GM23248 (cell line): Measurements from ENCODE around the gene CDH13. TPM values are rescaled to one million over a fixed set of nuclear protein-coding genes. Genes with fewer than 3 reads are reported as not detected.

Source experiments
- DNase-seq: peaks from one replicate; pipeline ENCODE4 v3.0.0-alpha.2; 2015
- H2AFZ ChIP-seq: fragments of 200-600 bp; sonication (generic); 2 replicates; pipeline ENCODE4 v1.6.1; 2016; ENCODE audit warnings: antibody characterized with exemption
- H3F3A ChIP-seq: fragments of 200-600 bp; sonication (generic); 2 replicates; pipeline ENCODE4 v1.6.1; 2016; ENCODE audit warnings: mild to moderate bottlenecking, antibody characterized with exemption, mixed run types; ENCODE audit not compliant: insufficient read depth
- H3K27ac ChIP-seq: fragments of 200-600 bp; sonication (generic); 2 replicates; pipeline ENCODE4 v1.5.1; 2016; ENCODE audit warnings: mild to moderate bottlenecking
- H3K27me3 ChIP-seq: fragments of 200-600 bp; sonication (generic); replicated peaks from 2 replicates; pipeline ENCODE4 v1.6.1; 2016; ENCODE audit warnings: mild to moderate bottlenecking; ENCODE audit not compliant: insufficient read depth
- H3K36me3 ChIP-seq: fragments of 200-600 bp; sonication (generic); 2 replicates; pipeline ENCODE4 v1.6.1; 2016; ENCODE audit warnings: low read depth, mild to moderate bottlenecking
- H3K4me1 ChIP-seq: fragments of 200-600 bp; sonication (generic); 2 replicates; pipeline ENCODE4 v1.6.1; 2016; ENCODE audit warnings: mild to moderate bottlenecking; ENCODE audit not compliant: insufficient read depth
- H3K4me2 ChIP-seq: fragments of 200-600 bp; sonication (generic); one replicate; pipeline ENCODE4 v1.6.1; 2016; ENCODE audit warnings: mild to moderate bottlenecking; ENCODE audit not compliant: unreplicated experiment
- H3K4me3 ChIP-seq: fragments of 200-600 bp; sonication (generic); 2 replicates; pipeline ENCODE4 v1.5.1; 2016; ENCODE audit warnings: mild to moderate bottlenecking
- H3K79me2 ChIP-seq: fragments of 200-600 bp; sonication (generic); 2 replicates; pipeline ENCODE4 v1.6.1; 2016; ENCODE audit warnings: mild to moderate bottlenecking; ENCODE audit not compliant: insufficient read depth
- H3K9ac ChIP-seq: fragments of 200-600 bp; sonication (generic); 2 replicates; pipeline ENCODE4 v1.6.1; 2016; ENCODE audit warnings: mild to moderate bottlenecking
- H3K9me2 ChIP-seq: fragments of 200-600 bp; sonication (generic); 2 replicates; pipeline ENCODE4 v1.6.1; 2016; ENCODE audit warnings: mixed run types, mild to moderate bottlenecking, moderate library complexity; ENCODE audit not compliant: insufficient read depth
- H3K9me3 ChIP-seq: fragments of 200-600 bp; sonication (generic); one replicate; pipeline ENCODE4 v1.6.1; 2017; ENCODE audit warnings: low read depth
- H4K20me1 ChIP-seq: fragments of 200-600 bp; sonication (generic); 2 replicates; pipeline ENCODE4 v1.6.0; 2016; ENCODE audit not compliant: insufficient read depth
- EZH2 ChIP-seq: fragments of 200-600 bp; sonication (generic); IDR thresholded peaks from 2 replicates; pipeline ENCODE4 v1.6.1; 2018; ENCODE audit warnings: antibody characterized with exemption, mild to moderate bottlenecking; ENCODE audit not compliant: insufficient read depth, poor library complexity, severe bottlenecking
- EZH2phosphoT487 ChIP-seq: fragments of 200-600 bp; sonication (generic); IDR thresholded peaks from 2 replicates; pipeline ENCODE4 v1.6.1; 2018; ENCODE audit warnings: antibody characterized with exemption, moderate library complexity, mild to moderate bottlenecking, low read depth; ENCODE audit not compliant: insufficient read depth
- WGBS, 2 experiments: methylation state at CpG; one replicate each; pipeline ENCODE4 v1.1.6; 2015 to 2017; ENCODE audit warnings: low lambda C conversion rate in 2 of 2, low coverage in 1 of 2; ENCODE audit errors: missing lambda C conversion rate in 2 of 2; 5-methylcytosine and 5-hydroxymethylcytosine counted together
- in situ Hi-C: fragments of 300-500 bp; cut with MboI; formaldehyde crosslinking; loops from 2 replicates; pipeline ENCODE4 v1.15.0; 2020
- polyA plus RNA-seq: library from polyadenylated mRNA; unstranded; fragments of >200 nt; fragmentation: Nextera tagmentation; extraction: Ambion mirVana; gene quantifications from 2 replicates; pipeline ENCODE4 v1.2.1, GENCODE V29; 2016
- total RNA-seq: library from RNA; depleted of rRNA; stranded (reverse); fragments of >200 nt; shearing (Covaris generic); gene quantifications from 2 replicates; pipeline ENCODE4 v1.2.3, GENCODE V29; 2014

CDH13 gene
- total and polyA plus RNA-seq, 2 experiments from 2014 or later, result 51.0 to 52.8 TPM

GRCh38 chr16:82713778-82714177 lies 87.0 kb downstream of the CDH13 start:
- TF ChIP-seq EZH2phosphoT487 (no peak), EZH2 (no peak)
- no peak for DNase-seq
- Histone ChIP-seq H3K27ac (no peak overlapping the region), H2AFZ (no peak overlapping the region), H3K4me2 (no peak overlapping the region), H3K9me2 (no peaks in the 10 kb centered on the region), H3K9me3 (no peaks in the 10 kb centered on the region), H4K20me1 (no peaks in the 10 kb centered on the region), H3K27me3 (no peaks in the 10 kb centered on the region), H3K4me1 (peaks cover 13% of the 10 kb centered on the region), H3F3A (peaks cover 12% of the 10 kb centered on the region; the same call in 1 of the 2 replicates), H3K36me3 (no peaks in the 10 kb centered on the region), H3K4me3 (no peak overlapping the region), H3K9ac (no peak overlapping the region), H3K79me2 (no peaks in the 10 kb centered on the region; the same call in 1 of the 2 replicates)
- in situ Hi-C loops, result no loop called here
- 78 to 89% methylated on average over 4 of the region's 4 CpGs for WGBS, 2 experiments

GRCh38 chr16:82715160-82715559 lies 88.4 kb downstream of the CDH13 start:
- Histone ChIP-seq H3K9me3 (no peaks in the 10 kb centered on the region), H3K9me2 (no peaks in the 10 kb centered on the region), H3K79me2 (no peaks in the 10 kb centered on the region), H4K20me1 (no peaks in the 10 kb centered on the region), H3K4me1 (peaks cover 13% of the 10 kb centered on the region), H3F3A (peaks cover 12% of the 10 kb centered on the region; the same call in 1 of the 2 replicates), H3K4me2 (no peak overlapping the region), H2AFZ (no peak overlapping the region), H3K27me3 (no peaks in the 10 kb centered on the region), H3K9ac (no peak overlapping the region), H3K27ac (no peak overlapping the region), H3K4me3 (no peak overlapping the region), H3K36me3 (no peaks in the 10 kb centered on the region)
- no peak for DNase-seq
- WGBS, 2 experiments, result 87 to 94% methylated on average over 8 of the region's 8 CpGs
- TF ChIP-seq EZH2, result no peak
- TF ChIP-seq EZH2phosphoT487, result no peak
- in situ Hi-C loops, result no loop called here

GRCh38 chr16:82715833-82716232 lies 89.1 kb downstream of the CDH13 start:
- Histone ChIP-seq H2AFZ (peak overlapping the region; percentile 20; the same call in 1 of the 2 replicates), H4K20me1 (no peaks in the 10 kb centered on the region), H3K27ac (no peak overlapping the region), H3F3A (peaks cover 12% of the 10 kb centered on the region; the same call in 1 of the 2 replicates), H3K36me3 (no peaks in the 10 kb centered on the region), H3K9me2 (no peaks in the 10 kb centered on the region), H3K27me3 (no peaks in the 10 kb centered on the region), H3K79me2 (no peaks in the 10 kb centered on the region), H3K4me3 (no peak overlapping the region), H3K9me3 (no peaks in the 10 kb centered on the region), H3K4me2 (peak overlapping the region; percentile 7), H3K9ac (no peak overlapping the region), H3K4me1 (peaks cover 13% of the 10 kb centered on the region)
- TF ChIP-seq EZH2phosphoT487, result no peak
- no peak for TF ChIP-seq EZH2
- WGBS, 2 experiments, result 12 to 13% methylated on average over 3 of the region's 3 CpGs
- in situ Hi-C loops, result no loop called here
- DNase-seq, result peak; percentile 73

- DNase-seq, result no peak
- no peak for TF ChIP-seq EZH2
- TF ChIP-seq EZH2phosphoT487, result no peak
- Histone ChIP-seq H3K27me3 (no peaks in the 10 kb centered on the region), H3K9me2 (no peaks in the 10 kb centered on the region), H4K20me1 (no peaks in the 10 kb centered on the region), H3K9ac (no peak overlapping the region), H3K36me3 (no peaks in the 10 kb centered on the region), H3F3A (peaks cover 12% of the 10 kb centered on the region; the same call in 1 of the 2 replicates), H3K4me2 (peak overlapping the region; percentile 7), H3K4me1 (peaks cover 13% of the 10 kb centered on the region), H3K9me3 (no peaks in the 10 kb centered on the region), H3K4me3 (no peak overlapping the region), H2AFZ (peak overlapping the region; percentile 20; the same call in 1 of the 2 replicates), H3K79me2 (no peaks in the 10 kb centered on the region), H3K27ac (no peak overlapping the region)
- in situ Hi-C loops, result no loop called here
- WGBS, 2 experiments, result 27 to 44% methylated on average over 3 of the region's 3 CpGs
These were observed 89.6 kb downstream of the CDH13 start for GRCh38 chr16:82716361-82716855.

- in situ Hi-C loops, result no loop called here
- Histone ChIP-seq H3K79me2 (no peaks in the 10 kb centered on the region), H3K36me3 (no peaks in the 10 kb centered on the region)
These were observed 93.6 kb downstream of the CDH13 start for GRCh38 chr16:82720414-82720813.

More at GRCh38 chr16:82720414-82720813, 93.6 kb downstream of the CDH13 start:
- Histone ChIP-seq H3K27me3 (no peaks in the 10 kb centered on the region), H3K4me1 (peaks cover 11% of the 10 kb centered on the region), H3K4me2 (no peak overlapping the region), H3K27ac (no peak overlapping the region), H4K20me1 (no peaks in the 10 kb centered on the region), H3K9me3 (no peaks in the 10 kb centered on the region), H3F3A (peaks cover 10% of the 10 kb centered on the region; the same call in 1 of the 2 replicates), H3K4me3 (no peak overlapping the region), H3K9ac (no peak overlapping the region), H2AFZ (no peak overlapping the region), H3K9me2 (no peaks in the 10 kb centered on the region)
- no peak for DNase-seq
- TF ChIP-seq EZH2phosphoT487, result no peak
- no peak for TF ChIP-seq EZH2
- 78% methylated on average over 3 of the region's 3 CpGs for WGBS, 2 experiments
